Chondrocyte (in vitro differentiated cells): ENCODE measurements around the gene HIRA. TPM values are rescaled to one million over a fixed set of nuclear protein-coding genes. Genes with fewer than 3 reads are reported as not detected.

Experiments used
- DNase-seq: peaks from one replicate; pipeline ENCODE4 v3.0.0; 2021; ENCODE audit warnings: mixed read lengths, low spot score
- H3K27ac Mint-ChIP-seq: one replicate; pipeline ENCODE4 v1.8.0; 2021; ENCODE audit warnings: mild to moderate bottlenecking, moderate library complexity, mixed read lengths; ENCODE audit not compliant: unreplicated experiment
- H3K27me3 Mint-ChIP-seq: 2 replicates; pipeline ENCODE4 v1.8.0; 2021; ENCODE audit warnings: low read depth, mixed read lengths
- H3K36me3 Mint-ChIP-seq: 2 replicates; pipeline ENCODE4 v1.8.0; 2021; ENCODE audit warnings: low read depth, mixed read lengths
- H3K4me1 Mint-ChIP-seq: 2 replicates; pipeline ENCODE4 v1.8.0; 2021; ENCODE audit warnings: low read depth, mild to moderate bottlenecking, mixed read lengths
- H3K4me3 Mint-ChIP-seq: one replicate; pipeline ENCODE4 v1.8.0; 2021; ENCODE audit warnings: mild to moderate bottlenecking, moderate library complexity, mixed read lengths; ENCODE audit not compliant: unreplicated experiment
- H3K9me3 Mint-ChIP-seq: 2 replicates; pipeline ENCODE4 v1.8.0; 2021; ENCODE audit warnings: low read depth, mixed read lengths
- CTCF ChIP-seq: fragments of 200-600 bp; sonication (generic); IDR thresholded peaks from 2 replicates; pipeline ENCODE4 v1.5.0; 2021; ENCODE audit warnings: antibody characterized with exemption, mild to moderate bottlenecking, moderate library complexity
- long read RNA-seq: library from polyadenylated mRNA; stranded (forward); transcript quantifications from one replicate; pipeline ENCODE4 v2.0.0, GENCODE V29; 2021
- total RNA-seq: library from RNA; stranded (reverse); gene quantifications from 3 replicates; pipeline ENCODE4 v1.2.1, GENCODE V29; 2021

The HIRA gene
- total RNA-seq: 27.1 to 31.8 TPM (median 30.3 TPM) in 3 replicates
- long read RNA-seq, full-length matches to known transcripts: 1 of 6 reads
- long read RNA-seq, partial matches to known transcripts: 1 of 6 reads
- long read RNA-seq, other reads (novel, unspliced or antisense): 4 of 6 reads

- peak; percentile 94 for DNase-seq
- Mint-ChIP-seq H3K27ac (peak within 1 kb of the TSS; percentile 93), H3K36me3 (peaks cover 4% of the 10 kb centered on the region), H3K9me3 (no peaks in the 10 kb centered on the region), H3K4me1 (peaks cover 50% of the 10 kb centered on the region), H3K27me3 (no peaks in the 10 kb centered on the region), H3K4me3 (peak within 1 kb of the TSS; percentile 77)
- no peak for TF ChIP-seq CTCF
Observed at GRCh38 chr22:19431649-19432132, at the start of gene HIRA. Gene HIRA (minus strand): TSS chr22:19431733. CDS start chr22:19431476, 257 bp downstream.

GRCh38 chr22:19480789-19481188, 49.3 kb upstream of the HIRA start:
- no peak for TF ChIP-seq CTCF
- DNase-seq: no peak
- H3K9me3 Mint-ChIP-seq: no peaks in the 10 kb centered on the region
- no peaks in the 10 kb centered on the region for H3K27me3 Mint-ChIP-seq
- no peak overlapping the region for H3K27ac Mint-ChIP-seq
- H3K4me3 Mint-ChIP-seq: no peak overlapping the region
- H3K36me3 Mint-ChIP-seq: no peaks in the 10 kb centered on the region
- peaks cover 35% of the 10 kb centered on the region for H3K4me1 Mint-ChIP-seq

- no peaks in the 10 kb centered on the region for H3K9me3 Mint-ChIP-seq
- no peak for TF ChIP-seq CTCF
- no peak overlapping the region for H3K27ac Mint-ChIP-seq
- H3K4me3 Mint-ChIP-seq: peak overlapping the region; percentile 97
- DNase-seq: no peak
- no peaks in the 10 kb centered on the region for H3K27me3 Mint-ChIP-seq
- peaks cover 39% of the 10 kb centered on the region for H3K4me1 Mint-ChIP-seq
- peaks cover 2% of the 10 kb centered on the region for H3K36me3 Mint-ChIP-seq
Observed at GRCh38 chr22:19480173-19480568, 48.6 kb upstream of the HIRA start.

GRCh38 chr22:19479355-19480172, 48.0 kb upstream of the HIRA start, which contains the start of gene CDC45:
Gene CDC45 (plus strand): TSS chr22:19479920. CDS start chr22:19479969, 49 bp downstream.
- peak; percentile 95 for DNase-seq
- peak within 1 kb of the TSS; percentile 99 for H3K27ac Mint-ChIP-seq
- peaks cover 39% of the 10 kb centered on the region for H3K4me1 Mint-ChIP-seq
- H3K4me3 Mint-ChIP-seq: peak within 1 kb of the TSS; percentile 97
- no peaks in the 10 kb centered on the region for H3K27me3 Mint-ChIP-seq
- no peaks in the 10 kb centered on the region for H3K9me3 Mint-ChIP-seq
- no peak for TF ChIP-seq CTCF
- H3K36me3 Mint-ChIP-seq: peaks cover 2% of the 10 kb centered on the region

GRCh38 chr22:19478901-19479354, 47.4 kb upstream of the HIRA start, which contains the start of gene UFD1:
Gene UFD1 (minus strand): TSS chr22:19479193. CDS start chr22:19479085, 108 bp downstream.
- Mint-ChIP-seq H3K36me3 (peaks cover 5% of the 10 kb centered on the region), H3K4me3 (peak within 1 kb of the TSS; percentile 97), H3K27ac (peak within 1 kb of the TSS; percentile 99), H3K9me3 (no peaks in the 10 kb centered on the region), H3K27me3 (no peaks in the 10 kb centered on the region), H3K4me1 (peaks cover 39% of the 10 kb centered on the region)
- DNase-seq: peak; percentile 97
- no peak for TF ChIP-seq CTCF
